Endodermal cell (in vitro differentiated cells): ENCODE measurements around the gene PLXNC1. TPM values are rescaled to one million over a fixed set of nuclear protein-coding genes. Genes with fewer than 3 reads are reported as not detected.
A peak's percentile ranks its signal among the peaks of the same experiment; 100 is the strongest.

Source experiments
- DNase-seq: peaks from one replicate; pipeline ENCODE4 v3.0.0-alpha.2; 2017
- H3K27ac ChIP-seq: 2 replicates; pipeline ENCODE4 v1.5.1; 2013; ENCODE audit warnings: mild to moderate bottlenecking, low read depth, low read length, moderate library complexity
- H3K27me3 ChIP-seq: 2 replicates; pipeline ENCODE4 v1.6.1; 2013; ENCODE audit warnings: mild to moderate bottlenecking, low read length, moderate library complexity; ENCODE audit not compliant: insufficient read depth, control insufficient read depth, poor library complexity, severe bottlenecking
- H3K36me3 ChIP-seq: 2 replicates; pipeline ENCODE4 v1.7.0; 2013; ENCODE audit warnings: mild to moderate bottlenecking, low read length, moderate library complexity; ENCODE audit not compliant: control insufficient read depth, insufficient read depth
- H3K4me1 ChIP-seq: one replicate; pipeline ENCODE4 v1.7.0; 2013; ENCODE audit warnings: low read length; ENCODE audit not compliant: control insufficient read depth, insufficient read depth
- H3K4me3 ChIP-seq: 2 replicates; pipeline ENCODE4 v1.5.1; 2013; ENCODE audit warnings: mild to moderate bottlenecking, low read length, moderate library complexity
- H3K9ac ChIP-seq: 2 replicates; pipeline ENCODE4 v1.6.1; 2013; ENCODE audit warnings: mild to moderate bottlenecking, low read length, moderate library complexity; ENCODE audit not compliant: poor library complexity, severe bottlenecking; ENCODE audit errors: extremely low read depth
- H3K9me3 ChIP-seq: 2 replicates; pipeline ENCODE4 v1.6.1; 2013; ENCODE audit warnings: mild to moderate bottlenecking, low read length, moderate library complexity; ENCODE audit not compliant: control insufficient read depth
- H3K27ac Mint-ChIP-seq: 2 replicates; pipeline ENCODE4 v1.8.0; 2020; ENCODE audit warnings: mixed read lengths
- H3K27me3 Mint-ChIP-seq: 2 replicates; pipeline ENCODE4 v1.8.0; 2021; ENCODE audit warnings: mild to moderate bottlenecking, mixed read lengths; ENCODE audit not compliant: insufficient read depth
- H3K36me3 Mint-ChIP-seq: 2 replicates; pipeline ENCODE4 v1.8.0; 2020; ENCODE audit warnings: low read depth, mixed read lengths
- H3K4me1 Mint-ChIP-seq: 2 replicates; pipeline ENCODE4 v1.8.0; 2020; ENCODE audit warnings: mixed read lengths
- H3K4me3 Mint-ChIP-seq: 2 replicates; pipeline ENCODE4 v1.8.0; 2020; ENCODE audit warnings: mild to moderate bottlenecking, moderate library complexity, mixed read lengths
- H3K9me3 Mint-ChIP-seq: 2 replicates; pipeline ENCODE4 v1.8.0; 2020; ENCODE audit warnings: mild to moderate bottlenecking, mixed read lengths
- WGBS, 2 experiments: methylation state at CpG; one replicate each; pipeline versions ENCODE4 v1.1.5 to v1.1.7; 2013; ENCODE audit warnings: missing lambda C conversion rate in 2 of 2, mixed read lengths in 1 of 2; ENCODE audit not compliant: insufficient coverage in 1 of 2, insufficient read length in 1 of 2; 5-methylcytosine and 5-hydroxymethylcytosine counted together
- total RNA-seq, 2 donors: library from RNA; stranded (reverse); fragmentation: NEBNext Ultra II Directional in 1 of 2; extraction: Animal tissue kit (Norgen Biotek cat#: 25700) in 1 of 2; gene quantifications; 2 replicates in 1 of 2; 3 replicates in 1 of 2; pipeline ENCODE4 v1.2.1, GENCODE V29; 2021
- TF ChIP-seq, protein P1 (sequence below): fragments of 200-600 bp; sonication (generic); conservative IDR thresholded peaks from 2 replicates; pipeline ENCODE4 v1.5.0; 2021; ENCODE audit warnings: antibody characterized with exemption, mild to moderate bottlenecking

Gene PLXNC1
- total RNA-seq, 2 donors from 2014 or later, result 1.6 to 1.9 TPM

DNA sequence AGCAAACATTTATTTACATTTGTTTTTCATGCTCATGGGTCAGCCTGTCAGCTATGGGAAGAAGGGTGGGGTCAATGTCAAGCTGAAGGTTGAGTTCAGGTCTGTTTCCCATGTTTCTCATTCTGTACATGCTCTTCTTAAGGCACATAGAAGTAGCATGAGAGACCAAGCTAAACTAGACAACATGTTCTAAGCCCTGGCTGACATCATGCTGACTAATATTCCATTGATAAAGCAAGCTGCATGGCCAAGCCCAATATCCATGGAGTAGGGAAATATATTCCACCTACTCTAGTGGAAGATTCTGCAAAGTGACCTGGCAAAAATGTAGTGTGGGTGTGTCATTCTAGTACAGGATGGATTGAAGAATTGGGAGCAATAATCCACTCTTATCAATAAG, 44.1 kb downstream of the PLXNC1 start:
- no peak overlapping the region for H3K27ac ChIP-seq
- Mint-ChIP-seq H3K27me3 (peaks cover 6% of the 10 kb centered on the region), H3K36me3 (no peaks in the 10 kb centered on the region), H3K27ac (no peak overlapping the region), H3K4me3 (no peak overlapping the region), H3K9me3 (peaks cover 1% of the 10 kb centered on the region), H3K4me1 (no peaks in the 10 kb centered on the region)
- H3K9ac ChIP-seq, result no peak overlapping the region
- H3K4me3 ChIP-seq, result no peak overlapping the region
- H3K36me3 ChIP-seq, result no peaks in the 10 kb centered on the region
- peaks cover 13% of the 10 kb centered on the region for H3K9me3 ChIP-seq
- H3K27me3 ChIP-seq, result no peaks in the 10 kb centered on the region
- TF ChIP-seq, protein P1, sequence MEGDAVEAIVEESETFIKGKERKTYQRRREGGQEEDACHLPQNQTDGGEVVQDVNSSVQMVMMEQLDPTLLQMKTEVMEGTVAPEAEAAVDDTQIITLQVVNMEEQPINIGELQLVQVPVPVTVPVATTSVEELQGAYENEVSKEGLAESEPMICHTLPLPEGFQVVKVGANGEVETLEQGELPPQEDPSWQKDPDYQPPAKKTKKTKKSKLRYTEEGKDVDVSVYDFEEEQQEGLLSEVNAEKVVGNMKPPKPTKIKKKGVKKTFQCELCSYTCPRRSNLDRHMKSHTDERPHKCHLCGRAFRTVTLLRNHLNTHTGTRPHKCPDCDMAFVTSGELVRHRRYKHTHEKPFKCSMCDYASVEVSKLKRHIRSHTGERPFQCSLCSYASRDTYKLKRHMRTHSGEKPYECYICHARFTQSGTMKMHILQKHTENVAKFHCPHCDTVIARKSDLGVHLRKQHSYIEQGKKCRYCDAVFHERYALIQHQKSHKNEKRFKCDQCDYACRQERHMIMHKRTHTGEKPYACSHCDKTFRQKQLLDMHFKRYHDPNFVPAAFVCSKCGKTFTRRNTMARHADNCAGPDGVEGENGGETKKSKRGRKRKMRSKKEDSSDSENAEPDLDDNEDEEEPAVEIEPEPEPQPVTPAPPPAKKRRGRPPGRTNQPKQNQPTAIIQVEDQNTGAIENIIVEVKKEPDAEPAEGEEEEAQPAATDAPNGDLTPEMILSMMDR, result no peak
- DNase-seq, result no peak
- H3K4me1 ChIP-seq, result peaks cover 2% of the 10 kb centered on the region

DNA sequence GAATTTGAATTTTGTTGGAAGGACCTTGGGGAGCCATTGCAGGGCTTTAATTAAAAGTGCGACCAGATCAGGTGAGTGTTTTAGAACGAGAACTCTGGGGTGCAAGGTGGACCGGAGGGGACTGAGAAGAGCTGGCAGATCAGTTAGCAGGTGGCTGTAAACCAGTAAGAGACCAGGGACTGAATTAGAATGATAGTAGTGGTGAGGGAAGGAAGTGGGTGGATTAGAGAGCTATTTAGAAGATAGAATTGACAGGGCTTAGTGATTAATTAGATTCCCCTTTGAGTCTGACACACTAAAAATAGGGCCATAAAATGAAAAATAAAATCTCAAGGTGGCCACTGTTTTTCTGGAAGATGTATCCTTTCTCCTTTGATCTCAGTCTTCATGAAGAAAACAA, 44.8 kb downstream of the PLXNC1 start:
- peaks cover 13% of the 10 kb centered on the region for H3K9me3 ChIP-seq
- WGBS, 2 experiments, result 91 to 100% methylated on average over 3 of the region's 3 CpGs

DNA sequence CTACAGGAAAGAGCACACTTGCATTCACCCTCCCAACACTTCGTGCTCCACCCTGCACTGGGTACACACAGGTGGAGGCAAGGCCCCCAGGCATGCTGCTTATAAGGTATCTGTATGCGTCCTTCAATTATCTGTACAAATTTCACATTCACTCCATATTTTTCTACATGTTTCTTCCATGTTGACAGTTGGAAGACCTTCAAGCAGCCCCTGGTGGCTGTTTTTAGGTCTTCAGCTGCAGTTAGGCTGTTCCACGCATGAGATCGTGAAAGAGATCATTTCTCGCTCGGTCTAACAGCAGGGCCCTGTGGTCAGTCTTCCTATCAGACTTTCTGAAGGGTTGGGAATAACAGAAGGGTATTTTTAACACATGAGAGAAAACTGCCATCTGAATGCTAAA, 47.1 kb downstream of the PLXNC1 start:
- Histone ChIP-seq H3K27me3 (no peaks in the 10 kb centered on the region), H3K9ac (no peak overlapping the region), H3K4me1 (no peaks in the 10 kb centered on the region), H3K36me3 (no peaks in the 10 kb centered on the region), H3K9me3 (peaks cover 13% of the 10 kb centered on the region), H3K4me3 (no peak overlapping the region), H3K27ac (no peak overlapping the region)
- DNase-seq, result no peak
- H3K9me3 Mint-ChIP-seq, result peaks cover 1% of the 10 kb centered on the region
- peaks cover 6% of the 10 kb centered on the region for H3K27me3 Mint-ChIP-seq
- H3K4me1 Mint-ChIP-seq, result no peaks in the 10 kb centered on the region
- H3K27ac Mint-ChIP-seq, result no peak overlapping the region
- no peaks in the 10 kb centered on the region for H3K36me3 Mint-ChIP-seq
- TF ChIP-seq, protein P1, result peak; percentile 75
- WGBS, 2 experiments, result 95 to 100% methylated on average over 3 to 6 of the region's 6 CpGs
- no peak overlapping the region for H3K4me3 Mint-ChIP-seq

More for the DNA sequence above, 44.8 kb downstream of the PLXNC1 start:
- Mint-ChIP-seq H3K9me3 (peaks cover 1% of the 10 kb centered on the region), H3K4me3 (no peak overlapping the region), H3K27me3 (peaks cover 6% of the 10 kb centered on the region), H3K27ac (no peak overlapping the region), H3K4me1 (no peaks in the 10 kb centered on the region), H3K36me3 (no peaks in the 10 kb centered on the region)
- H3K9ac ChIP-seq, result no peak overlapping the region
- no peak for DNase-seq
- no peaks in the 10 kb centered on the region for H3K4me1 ChIP-seq
- H3K27ac ChIP-seq, result no peak overlapping the region
- no peak overlapping the region for H3K4me3 ChIP-seq
- TF ChIP-seq, protein P1, result no peak
- H3K36me3 ChIP-seq, result no peaks in the 10 kb centered on the region
- no peaks in the 10 kb centered on the region for H3K27me3 ChIP-seq
